ENCODE results near the gene IGDCC3. TPM values are rescaled to one million over a fixed set of nuclear protein-coding genes. Genes with fewer than 3 reads are reported as not detected.

The IGDCC3 gene
- total RNA-seq, 1 donor from 2014 or later: 125 TPM

GRCh38 chr15:65377105-65377975 is 462 bp downstream of the IGDCC3 start:
- no peaks in the 10 kb centered on the region for H3K9me3 Mint-ChIP-seq (ENCODE audit: low read depth)
- H3K27me3 Mint-ChIP-seq: peaks cover 10% of the 10 kb centered on the region
- no peak for TF ChIP-seq CTCF (IDR thresholded peaks at IDR 0.05; ENCODE audit: unreplicated experiment)
- peak; percentile 52 for DNase-seq (ENCODE audit: low spot score, unreplicated experiment)
- peak overlapping the region; percentile 92 for H3K4me3 Mint-ChIP-seq (ENCODE audit: low read depth)
- H3K4me1 Mint-ChIP-seq (ENCODE audit: low read depth): peaks cover 28% of the 10 kb centered on the region
- peak overlapping the region; percentile 85 for H3K27ac Mint-ChIP-seq
- peaks cover 16% of the 10 kb centered on the region for H3K36me3 Mint-ChIP-seq (ENCODE audit: insufficient read depth)

- Mint-ChIP-seq H3K27ac (peak overlapping the region; percentile 85), H3K4me3 (ENCODE audit: low read depth) (peak overlapping the region; percentile 92), H3K27me3 (peaks cover 10% of the 10 kb centered on the region), H3K9me3 (ENCODE audit: low read depth) (no peaks in the 10 kb centered on the region), H3K36me3 (ENCODE audit: insufficient read depth) (peaks cover 16% of the 10 kb centered on the region), H3K4me1 (ENCODE audit: low read depth) (peaks cover 26% of the 10 kb centered on the region)
- no peak for TF ChIP-seq CTCF (IDR thresholded peaks at IDR 0.05; ENCODE audit: unreplicated experiment)
- no peak for DNase-seq (ENCODE audit: low spot score, unreplicated experiment)
These were observed 1.1 kb downstream of the IGDCC3 start for GRCh38 chr15:65376767-65377104.

- Mint-ChIP-seq H3K9me3 (ENCODE audit: low read depth) (no peaks in the 10 kb centered on the region), H3K36me3 (ENCODE audit: insufficient read depth) (peaks cover 18% of the 10 kb centered on the region), H3K4me3 (ENCODE audit: low read depth) (peak overlapping the region; percentile 69), H3K4me1 (ENCODE audit: low read depth) (peaks cover 26% of the 10 kb centered on the region), H3K27me3 (peaks cover 10% of the 10 kb centered on the region), H3K27ac (peak overlapping the region; percentile 85)
- no peak for DNase-seq (ENCODE audit: low spot score, unreplicated experiment)
- no peak for TF ChIP-seq CTCF (IDR thresholded peaks at IDR 0.05; ENCODE audit: unreplicated experiment)
These were observed 1.8 kb downstream of the IGDCC3 start for GRCh38 chr15:65375871-65376607.

- Mint-ChIP-seq H3K9me3 (ENCODE audit: low read depth) (no peaks in the 10 kb centered on the region), H3K4me1 (ENCODE audit: low read depth) (peaks cover 23% of the 10 kb centered on the region), H3K4me3 (ENCODE audit: low read depth) (no peak overlapping the region), H3K27ac (no peak overlapping the region), H3K36me3 (ENCODE audit: insufficient read depth) (peaks cover 18% of the 10 kb centered on the region), H3K27me3 (peaks cover 7% of the 10 kb centered on the region)
- no peak for DNase-seq (ENCODE audit: low spot score, unreplicated experiment)
- no peak for TF ChIP-seq CTCF (IDR thresholded peaks at IDR 0.05; ENCODE audit: unreplicated experiment)
These were observed 2.9 kb downstream of the IGDCC3 start for GRCh38 chr15:65374821-65375401.

DNA sequence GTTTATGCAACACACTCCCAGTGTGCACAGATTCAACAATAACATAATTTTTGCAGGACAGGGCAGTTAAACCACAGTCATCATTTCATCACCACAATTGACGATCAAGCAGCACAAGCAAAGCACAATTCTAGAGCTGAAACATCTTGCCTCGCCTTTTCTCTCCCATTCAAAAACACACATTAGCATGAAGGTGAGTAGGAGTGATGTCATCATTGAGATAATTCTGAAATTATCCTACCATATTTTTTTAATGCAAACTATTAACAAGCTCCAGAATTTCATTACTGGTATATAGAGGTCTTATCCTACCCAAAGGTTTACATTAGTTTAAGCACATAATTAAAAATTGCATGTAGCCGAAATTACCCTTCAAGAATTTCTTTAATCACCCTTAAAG is 3.5 kb downstream of the IGDCC3 start:
- H3K27ac Mint-ChIP-seq: no peak overlapping the region
- no peak for DNase-seq (ENCODE audit: low spot score, unreplicated experiment)
- no peak overlapping the region for H3K4me3 Mint-ChIP-seq (ENCODE audit: low read depth)
- peaks cover 18% of the 10 kb centered on the region for H3K36me3 Mint-ChIP-seq (ENCODE audit: insufficient read depth)
- no peaks in the 10 kb centered on the region for H3K9me3 Mint-ChIP-seq (ENCODE audit: low read depth)
- no peak for TF ChIP-seq CTCF (IDR thresholded peaks at IDR 0.05; ENCODE audit: unreplicated experiment)
- H3K27me3 Mint-ChIP-seq: peaks cover 7% of the 10 kb centered on the region
- peaks cover 28% of the 10 kb centered on the region for H3K4me1 Mint-ChIP-seq (ENCODE audit: low read depth)

Measured in progenitor cell of endocrine pancreas (in vitro differentiated cells).